HG03103 (cell line): ENCODE results near the gene MYRF.

Experiments used
- ATAC-seq: cut with Tn5 transposase; IDR thresholded peaks from one replicate; pipeline ENCODE4 v1.9.1; 2021; ENCODE audit warnings: low read depth; ENCODE audit not compliant: unreplicated experiment

Gene MYRF

DNA sequence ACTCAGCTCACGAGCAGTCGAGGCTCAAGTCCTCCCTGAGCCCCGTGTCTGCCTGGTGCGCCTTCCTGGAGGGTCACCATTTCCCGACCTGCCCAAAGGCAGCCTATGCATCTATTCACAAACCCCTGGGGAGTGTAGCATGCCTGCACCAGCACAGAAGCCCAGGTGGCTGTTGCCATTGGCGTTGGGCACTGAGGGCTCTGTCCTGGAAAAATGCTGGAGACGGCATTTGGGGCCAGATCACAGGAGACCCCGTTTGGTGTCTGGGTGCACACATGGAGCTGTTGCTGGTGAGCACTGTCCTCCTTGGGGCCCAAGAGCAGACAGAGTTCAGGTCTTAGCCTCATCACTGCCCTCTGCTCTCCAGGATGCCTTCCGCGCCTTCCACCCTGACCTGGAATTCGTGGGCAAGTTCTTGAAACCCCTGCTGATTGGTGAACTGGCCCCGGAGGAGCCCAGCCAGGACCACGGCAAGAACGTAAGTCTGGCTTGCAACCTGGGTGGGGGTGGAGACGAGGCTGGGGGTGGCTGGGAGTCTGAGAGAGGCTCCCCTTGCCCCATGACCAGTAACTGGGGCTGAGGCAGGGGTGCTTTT lies 85.1 kb downstream of the MYRF start:
- no peak for ATAC-seq
